ENCODE data around the gene CACNG7.

DNA sequence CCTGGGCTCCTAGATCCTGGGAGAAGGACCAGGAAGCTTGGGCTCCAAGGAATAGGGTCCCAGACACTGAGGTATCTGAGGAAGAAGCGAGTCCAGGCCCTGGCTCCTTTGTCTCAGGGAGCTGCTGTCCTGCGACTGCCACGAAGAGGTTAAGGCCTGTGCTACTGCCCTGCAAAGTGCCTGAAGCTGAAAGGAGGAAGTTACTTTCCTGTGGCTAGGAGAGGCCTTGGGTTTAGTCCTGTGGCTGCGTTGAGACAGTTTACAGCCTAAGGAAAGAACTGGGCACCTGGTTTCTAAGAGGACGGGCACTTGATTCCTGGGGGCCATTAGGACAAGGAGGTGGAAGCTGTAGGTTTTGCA, 38.6 kb upstream of the CACNG7 start:
- TF ChIP-seq, protein P1, sequence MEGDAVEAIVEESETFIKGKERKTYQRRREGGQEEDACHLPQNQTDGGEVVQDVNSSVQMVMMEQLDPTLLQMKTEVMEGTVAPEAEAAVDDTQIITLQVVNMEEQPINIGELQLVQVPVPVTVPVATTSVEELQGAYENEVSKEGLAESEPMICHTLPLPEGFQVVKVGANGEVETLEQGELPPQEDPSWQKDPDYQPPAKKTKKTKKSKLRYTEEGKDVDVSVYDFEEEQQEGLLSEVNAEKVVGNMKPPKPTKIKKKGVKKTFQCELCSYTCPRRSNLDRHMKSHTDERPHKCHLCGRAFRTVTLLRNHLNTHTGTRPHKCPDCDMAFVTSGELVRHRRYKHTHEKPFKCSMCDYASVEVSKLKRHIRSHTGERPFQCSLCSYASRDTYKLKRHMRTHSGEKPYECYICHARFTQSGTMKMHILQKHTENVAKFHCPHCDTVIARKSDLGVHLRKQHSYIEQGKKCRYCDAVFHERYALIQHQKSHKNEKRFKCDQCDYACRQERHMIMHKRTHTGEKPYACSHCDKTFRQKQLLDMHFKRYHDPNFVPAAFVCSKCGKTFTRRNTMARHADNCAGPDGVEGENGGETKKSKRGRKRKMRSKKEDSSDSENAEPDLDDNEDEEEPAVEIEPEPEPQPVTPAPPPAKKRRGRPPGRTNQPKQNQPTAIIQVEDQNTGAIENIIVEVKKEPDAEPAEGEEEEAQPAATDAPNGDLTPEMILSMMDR (IDR thresholded peaks at IDR 0.05) = no peak
- no peak for TF ChIP-seq ZFX (IDR thresholded peaks at IDR 0.05; ENCODE audit: borderline replicate concordance)

Data from 22Rv1 (cell line).